Glomerular endothelial cell (primary cell): Measurements from ENCODE around the gene KLHL1. TPM values are rescaled to one million over a fixed set of nuclear protein-coding genes. Genes with fewer than 3 reads are reported as not detected.
A peak's percentile ranks its signal among the peaks of the same experiment; 100 is the strongest.

Experiments
- DNase-seq: peaks from one replicate; pipeline ENCODE4 v3.0.0-alpha.2; 2011; ENCODE audit warnings: low read depth, low spot score; ENCODE audit errors: extremely low read depth
- total RNA-seq: library from RNA; depleted of rRNA; stranded (reverse); fragments of >200 nt; gene quantifications from 2 replicates; pipeline ENCODE4 v1.2.3, GENCODE V29; 2015

KLHL1 gene
- total RNA-seq, 1 donor from 2014 or later = not detected

GRCh38 chr13:69879936-69880335, 228.3 kb downstream of the KLHL1 start:
- no peak for DNase-seq

GRCh38 chr13:69872321-69873047, 235.8 kb downstream of the KLHL1 start:
- no peak for DNase-seq

GRCh38 chr13:69866555-69866954, 241.7 kb downstream of the KLHL1 start:
- DNase-seq = no peak

- DNase-seq = peak; percentile 45
Measured at GRCh38 chr13:69857183-69857821, 250.9 kb downstream of the KLHL1 start.

GRCh38 chr13:69856331-69856730, 251.9 kb downstream of the KLHL1 start:
- peak; percentile 22 for DNase-seq

- no peak for DNase-seq
Measured at GRCh38 chr13:69828527-69828926, 279.7 kb downstream of the KLHL1 start.

- no peak for DNase-seq
Measured at GRCh38 chr13:69820180-69820579, 288.1 kb downstream of the KLHL1 start.

- DNase-seq = no peak
Measured at GRCh38 chr13:69817333-69817869, 290.9 kb downstream of the KLHL1 start.

GRCh38 chr13:69809152-69809551, 299.1 kb downstream of the KLHL1 start:
- no peak for DNase-seq

GRCh38 chr13:69796256-69796655, 312.0 kb downstream of the KLHL1 start:
- DNase-seq = no peak

GRCh38 chr13:69793783-69794453, 314.3 kb downstream of the KLHL1 start:
- DNase-seq = no peak

GRCh38 chr13:69776937-69777336, 331.3 kb downstream of the KLHL1 start:
- DNase-seq = no peak

- no peak for DNase-seq
Measured at GRCh38 chr13:69769608-69770007, 338.6 kb downstream of the KLHL1 start.

GRCh38 chr13:69761581-69761980, 346.7 kb downstream of the KLHL1 start:
- DNase-seq = no peak

GRCh38 chr13:69755101-69755500, 353.2 kb downstream of the KLHL1 start:
- no peak for DNase-seq

- no peak for DNase-seq
Measured at GRCh38 chr13:69751259-69751658, 357.0 kb downstream of the KLHL1 start.

GRCh38 chr13:69737129-69737935, 370.9 kb downstream of the KLHL1 start:
- DNase-seq = no peak

- DNase-seq = no peak
Measured at GRCh38 chr13:69721631-69722030, 386.6 kb downstream of the KLHL1 start.

GRCh38 chr13:69720278-69720983, 387.8 kb downstream of the KLHL1 start:
- DNase-seq = no peak

- DNase-seq = no peak
Measured at GRCh38 chr13:69706807-69707206, 401.4 kb downstream of the KLHL1 start.
